ENCODE measurements around the gene GRIN2C.

DNA sequence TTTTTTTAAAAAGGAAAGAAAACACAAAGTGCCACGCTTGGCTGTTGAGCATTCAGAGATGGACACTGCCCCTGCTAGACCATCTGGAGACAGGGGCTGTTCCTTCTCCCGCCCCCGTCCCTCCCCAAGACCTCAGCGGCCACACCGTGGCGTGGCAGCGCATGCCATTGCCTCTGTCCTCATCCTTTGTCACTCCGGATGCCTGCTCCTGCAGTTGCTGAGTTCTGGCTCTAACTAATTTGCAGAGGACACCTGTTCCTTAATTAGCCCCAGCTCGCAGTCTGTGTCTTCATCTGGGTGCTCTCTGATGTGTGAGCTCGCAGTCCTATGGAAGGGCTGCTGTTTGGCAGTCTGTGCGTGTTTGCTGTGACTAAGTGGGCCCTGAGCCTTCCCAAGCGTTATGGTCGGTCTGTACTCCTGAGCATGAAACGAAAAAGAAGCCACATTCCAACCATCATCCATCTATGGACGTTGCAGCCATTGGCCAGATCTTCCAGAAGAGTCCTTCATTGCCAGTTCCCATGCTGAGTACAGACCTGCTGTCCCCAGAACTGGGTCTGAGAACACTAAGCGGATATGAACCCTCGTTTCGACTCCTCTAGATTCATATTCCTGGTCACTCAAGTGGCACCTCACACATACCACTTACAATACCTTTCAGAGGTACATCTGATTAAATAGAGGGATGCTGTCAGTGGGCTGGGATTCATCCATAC is 42.6 kb downstream of the GRIN2C start:
- TF ChIP-seq POLR2A (IDR thresholded peaks at IDR 0.05; ENCODE audit: low read depth, low read length) (no peak), GATA2 (IDR thresholded peaks at IDR 0.05; ENCODE audit: insufficient read depth, insufficient read length, low read depth, low read length) (no peak), CTCF (IDR thresholded peaks at IDR 0.05; ENCODE audit: extremely low read depth in 1 of 2, insufficient read depth in 1 of 2, low read depth in 1 of 2, low read length in 2 of 2) (no peak), EZH2 (IDR thresholded peaks at IDR 0.05; ENCODE audit: borderline replicate concordance, low read depth, low read length, severe bottlenecking) (no peak), FOS (IDR thresholded peaks at IDR 0.05; ENCODE audit: borderline replicate concordance, insufficient read depth, low read length) (no peak), POLR2AphosphoS5 (IDR thresholded peaks at IDR 0.05; ENCODE audit: insufficient read depth, low read depth, low read length) (no peak), MAX (IDR thresholded peaks at IDR 0.05; ENCODE audit: insufficient read depth, insufficient read length) (no peak), JUN (IDR thresholded peaks at IDR 0.05; ENCODE audit: borderline replicate concordance, insufficient read depth, insufficient read length, low read depth) (no peak), MYC (IDR thresholded peaks at IDR 0.05; ENCODE audit: low read depth, low read length) (no peak)
